DND-41 (cell line): Measurements from ENCODE around the gene MMP10.
"Not testable (repeated sequence)": the region's sequence is repeated elsewhere in the genome, so short reads cannot be mapped to it uniquely, and the experiment has no call there.

Experiments used
- ATAC-seq: fragments of 200-7000 bp; cut with Tn5 transposase; 3 replicates; pipeline ENCODE4 v1.9.1; 2021; ENCODE audit warnings: low read depth; ENCODE audit not compliant: insufficient read depth
- DNase-seq: peaks from one replicate; pipeline ENCODE4 v3.0.0-alpha.2; 2020
- H2AFZ ChIP-seq: 2 replicates; pipeline ENCODE4 v1.6.0; 2012; ENCODE audit warnings: low read depth, low read length
- H3K27ac ChIP-seq: 2 replicates; pipeline ENCODE4 v1.5.1; 2012; ENCODE audit warnings: low read length, inconsistent platforms
- H3K27me3 ChIP-seq: fragments of 200-600 bp; sonication (generic); 2 replicates; pipeline ENCODE4 v1.6.0; 2012; ENCODE audit warnings: low read length, mild to moderate bottlenecking, inconsistent platforms; ENCODE audit not compliant: insufficient read depth, poor library complexity
- H3K36me3 ChIP-seq: 2 replicates; pipeline ENCODE4 v1.5.1; 2012; ENCODE audit warnings: low read length, inconsistent platforms; ENCODE audit not compliant: insufficient read depth
- H3K4me1 ChIP-seq: 2 replicates; pipeline ENCODE4 v1.5.1; 2012; ENCODE audit warnings: mild to moderate bottlenecking, low read length; ENCODE audit not compliant: insufficient read depth
- H3K4me2 ChIP-seq: 2 replicates; pipeline ENCODE4 v1.6.0; 2012; ENCODE audit warnings: mild to moderate bottlenecking, moderate library complexity, low read length, inconsistent platforms; ENCODE audit not compliant: insufficient read depth
- H3K4me3 ChIP-seq, 2 experiments: fragments of 200-600 bp in 1 of 2; shearing (Covaris generic) in 1 of 2; 2 replicates each; pipeline ENCODE4 v1.5.1; 2012 to 2016; ENCODE audit warnings: inconsistent platforms in 2 of 2, low read length in 2 of 2, mild to moderate bottlenecking in 2 of 2, low read depth in 1 of 2, moderate library complexity in 1 of 2
- H3K79me2 ChIP-seq: 2 replicates; pipeline ENCODE4 v1.6.0; 2012; ENCODE audit warnings: low read length, inconsistent platforms; ENCODE audit not compliant: insufficient read depth
- H3K9ac ChIP-seq: 2 replicates; pipeline ENCODE4 v1.6.0; 2012; ENCODE audit warnings: low read depth, mild to moderate bottlenecking, inconsistent platforms, low read length, moderate library complexity
- H3K9me3 ChIP-seq: 2 replicates; pipeline ENCODE4 v1.5.1; 2012; ENCODE audit warnings: low read length, moderate library complexity, mild to moderate bottlenecking, inconsistent platforms; ENCODE audit not compliant: insufficient read depth, severe bottlenecking
- H4K20me1 ChIP-seq: 2 replicates; pipeline ENCODE4 v1.6.0; 2012; ENCODE audit warnings: low read length; ENCODE audit not compliant: insufficient read depth
- CTCF ChIP-seq: IDR thresholded peaks from 2 replicates; pipeline ENCODE4 v1.5.1; 2012; ENCODE audit warnings: borderline replicate concordance, low read length, moderate library complexity, mild to moderate bottlenecking; ENCODE audit not compliant: poor library complexity, severe bottlenecking; ENCODE audit errors: extremely low read depth
- EZH2 ChIP-seq: IDR thresholded peaks from 3 replicates; pipeline ENCODE4 v1.6.1; 2012; ENCODE audit warnings: borderline replicate concordance, low read depth, mild to moderate bottlenecking, moderate library complexity, low read length, inconsistent platforms; ENCODE audit not compliant: severe bottlenecking

The MMP10 gene

GRCh38 chr11:102734650-102735049 lies 45.8 kb downstream of the MMP10 start:
- Histone ChIP-seq H3K36me3 (no peaks in the 10 kb centered on the region), H3K9ac (no peak overlapping the region), H3K4me1 (no peaks in the 10 kb centered on the region), H3K4me2 (no peak overlapping the region), H3K27ac (no peak overlapping the region), H4K20me1 (no peaks in the 10 kb centered on the region), H3K27me3 (no peaks in the 10 kb centered on the region), H3K9me3 (no peaks in the 10 kb centered on the region), H3K4me3 (no peak overlapping the region), H2AFZ (no peak overlapping the region), H3K79me2 (no peaks in the 10 kb centered on the region)
- no peak for ATAC-seq
- no peak for TF ChIP-seq CTCF
- no peak for DNase-seq

GRCh38 chr11:102733232-102733875 lies 47.1 kb downstream of the MMP10 start:
- peak; percentile 66; the same call in 2 of the 3 replicates for ATAC-seq
- H3K4me2 ChIP-seq = no peak overlapping the region
- H3K4me1 ChIP-seq = no peaks in the 10 kb centered on the region
- no peak overlapping the region for H3K9ac ChIP-seq
- no peaks in the 10 kb centered on the region for H3K27me3 ChIP-seq
- no peaks in the 10 kb centered on the region for H4K20me1 ChIP-seq
- no peaks in the 10 kb centered on the region for H3K79me2 ChIP-seq
- H3K4me3 ChIP-seq = no peak overlapping the region
- no peak overlapping the region for H3K27ac ChIP-seq
- peak; percentile 37 for DNase-seq
- TF ChIP-seq CTCF = peak; percentile 82
- TF ChIP-seq EZH2 = no peak
- H3K36me3 ChIP-seq = no peaks in the 10 kb centered on the region
- H3K9me3 ChIP-seq = no peaks in the 10 kb centered on the region
- H2AFZ ChIP-seq = no peak overlapping the region

- H3K27me3 ChIP-seq, H2AFZ ChIP-seq, DNase-seq, H3K36me3 ChIP-seq, H4K20me1 ChIP-seq, H3K79me2 ChIP-seq, H3K9me3 ChIP-seq, H3K27ac ChIP-seq, H3K4me2 ChIP-seq, H3K9ac ChIP-seq, H3K4me1 ChIP-seq, ATAC-seq, H3K4me3 ChIP-seq: not testable (repeated sequence)
Measured at GRCh38 chr11:102730944-102731343, 49.5 kb downstream of the MMP10 start.

GRCh38 chr11:102729849-102730815 lies 50.3 kb downstream of the MMP10 start:
- H3K9me3 ChIP-seq = no peaks in the 10 kb centered on the region
- no peak overlapping the region for H3K9ac ChIP-seq
- H3K4me2 ChIP-seq = no peak overlapping the region
- DNase-seq (no peak), ATAC-seq (no peak)
- H3K27me3 ChIP-seq = no peaks in the 10 kb centered on the region
- no peaks in the 10 kb centered on the region for H3K79me2 ChIP-seq
- no peak overlapping the region for H3K4me3 ChIP-seq
- no peaks in the 10 kb centered on the region for H3K4me1 ChIP-seq
- no peaks in the 10 kb centered on the region for H4K20me1 ChIP-seq
- H3K36me3 ChIP-seq = no peaks in the 10 kb centered on the region
- TF ChIP-seq CTCF = no peak
- no peak for TF ChIP-seq EZH2
- H3K27ac ChIP-seq = no peak overlapping the region
- no peak overlapping the region for H2AFZ ChIP-seq
